HepG2 (cell line): ENCODE data around the gene SDK1. TPM values are rescaled to one million over a fixed set of nuclear protein-coding genes. Genes with fewer than 3 reads are reported as not detected.

Experiments
- ATAC-seq: fragments of 200-7000 bp; cut with Tn5 transposase; 3 replicates; pipeline ENCODE4 v1.9.1; 2020; ENCODE audit warnings: mild to moderate bottlenecking, moderate library complexity
- BruUV-seq: library from RNA; stranded (reverse); fragments of 400-500 nt; replicated peaks from 2 replicates; lab custom pipeline; 2021; lab: Mats Ljungman, UMichigan
- CTCF ChIA-PET: fragments of 300-600 bp; formaldehyde crosslinking; extraction: SDS; loops from one replicate; lab custom pipeline; 2021; ENCODE audit warnings: low total read pairs, inconsistent platforms, low intra/inter-chr PET ratio; lab: Yijun Ruan, JAX
- POLR2A ChIA-PET: fragments of 350-600 bp; sonication (Branson Sonifier 250); formaldehyde crosslinking; loops from one replicate; lab custom pipeline; 2020; ENCODE audit warnings: antibody characterized with exemption, inconsistent platforms; lab: Yijun Ruan, JAX
- DNase-seq: peaks from one replicate; pipeline ENCODE4 v3.0.0-alpha.2; 2015; ENCODE audit warnings: low spot score
- FAIRE-seq: peaks from 3 replicates; lab custom pipeline; 2011; peaks lifted over from hg19 to GRCh38; lab: Jason Lieb, UNC
- H2AFZ ChIP-seq: one replicate; pipeline ENCODE4 v1.6.1; 2011; ENCODE audit warnings: low read length, inconsistent platforms
- H3K27ac ChIP-seq: fragments of 300-600 bp; 3 replicates; pipeline ENCODE4 v1.8.0; 2011; ENCODE audit warnings: mixed run types, mild to moderate bottlenecking, mixed read lengths, low read length, inconsistent platforms; ENCODE audit not compliant: insufficient read depth; ENCODE audit errors: extremely low read length
- H3K27me3 ChIP-seq, 2 experiments: fragments of 200-600 bp in 1 of 2; 2 replicates in 1 of 2; 3 replicates in 1 of 2; pipeline versions ENCODE4 v1.6.0 to v1.8.0; 2011; ENCODE audit warnings: low read length in 2 of 2, mild to moderate bottlenecking in 2 of 2, moderate library complexity in 2 of 2, inconsistent platforms in 1 of 2; ENCODE audit not compliant: insufficient read depth in 2 of 2, control insufficient read depth in 1 of 2
- H3K36me3 ChIP-seq, 2 experiments: fragments of 200-600 bp in 1 of 2; replicated peaks in 1 of 2; 2 replicates in 1 of 2; 3 replicates in 1 of 2; pipeline versions ENCODE4 v1.5.1 to v1.8.0; 2011; ENCODE audit warnings: low read length in 2 of 2, inconsistent platforms in 1 of 2; ENCODE audit not compliant: insufficient read depth in 2 of 2, control insufficient read depth in 1 of 2
- H3K4me1 ChIP-seq: 2 replicates; pipeline ENCODE4 v1.5.1; 2012; ENCODE audit warnings: low read length, inconsistent platforms; ENCODE audit not compliant: insufficient read depth
- H3K4me2 ChIP-seq: 2 replicates; pipeline ENCODE4 v1.6.0; 2011; ENCODE audit warnings: low read depth, low read length, inconsistent platforms
- H3K4me3 ChIP-seq, 3 experiments: fragments of 200-600 bp in 1 of 3; sonication (generic), shearing (Covaris generic) in 1 of 3; replicated peaks in 1 of 3; 2 replicates each; pipeline ENCODE4 v1.5.1; 2011 to 2016; ENCODE audit warnings: low read length in 3 of 3, inconsistent platforms in 2 of 3, low read depth in 2 of 3, mild to moderate bottlenecking in 2 of 3, control low read depth in 1 of 3, mixed read lengths in 1 of 3; ENCODE audit not compliant: insufficient read depth in 1 of 3
- H3K79me2 ChIP-seq: one replicate; pipeline ENCODE4 v1.6.1; 2011; ENCODE audit warnings: low read length, inconsistent platforms; ENCODE audit not compliant: insufficient read depth
- H3K9ac ChIP-seq: 2 replicates; pipeline ENCODE4 v1.6.0; 2011; ENCODE audit warnings: mild to moderate bottlenecking, low read depth, low read length, inconsistent platforms; ENCODE audit not compliant: insufficient read depth
- H3K9me3 ChIP-seq: 2 replicates; pipeline ENCODE4 v1.5.1; 2012; ENCODE audit warnings: mild to moderate bottlenecking, low read length
- H4K20me1 ChIP-seq: 2 replicates; pipeline ENCODE4 v1.6.0; 2011; ENCODE audit warnings: inconsistent platforms, mild to moderate bottlenecking, low read length, moderate library complexity; ENCODE audit not compliant: insufficient read depth
- ARNTL ChIP-seq: sonication (generic); formaldehyde crosslinking; IDR thresholded peaks from 2 replicates; pipeline ENCODE4 v1.4.0; 2020; ENCODE audit warnings: mild to moderate bottlenecking, missing genetic modification reagents
- ATF3 ChIP-seq: sonication (generic); formaldehyde crosslinking; IDR thresholded peaks from 2 replicates; pipeline ENCODE4 v1.4.0; 2020; ENCODE audit warnings: missing genetic modification reagents
- CEBPG ChIP-seq: IDR thresholded peaks from 2 replicates; pipeline ENCODE4 v1.6.1; 2016
- FOXK2 ChIP-seq: fragments of 450-650 bp; IDR thresholded peaks from 2 replicates; pipeline ENCODE4 v1.6.1; 2016
- HCFC1 ChIP-seq: fragments of 150-350 bp; IDR thresholded peaks from 2 replicates; pipeline ENCODE4 v1.6.1; 2014; ENCODE audit warnings: low read depth, low read length
- MAFG ChIP-seq: sonication (generic); formaldehyde crosslinking; IDR thresholded peaks from 2 replicates; pipeline ENCODE4 v1.5.1; 2020; ENCODE audit warnings: mild to moderate bottlenecking, missing genetic modification reagents
- MEIS2 ChIP-seq: sonication (generic); formaldehyde crosslinking; IDR thresholded peaks from 2 replicates; pipeline ENCODE4 v1.9.0; 2021; ENCODE audit warnings: mild to moderate bottlenecking, missing genetic modification reagents
- PCBP1 ChIP-seq: fragments of 200-400 bp; formaldehyde crosslinking; IDR thresholded peaks from 2 replicates; pipeline ENCODE4 v1.6.1; 2017; ENCODE audit warnings: mild to moderate bottlenecking, low read depth, low read length, borderline replicate concordance
- RARA ChIP-seq: IDR thresholded peaks from 2 replicates; pipeline ENCODE4 v1.6.1; 2016; ENCODE audit warnings: missing genetic modification reagents, missing compliant biosample characterization
- REPIN1 ChIP-seq: sonication (generic); formaldehyde crosslinking; IDR thresholded peaks from 2 replicates; pipeline ENCODE4 v1.8.0; 2022; ENCODE audit warnings: missing genetic modification reagents, low read depth, mild to moderate bottlenecking, borderline replicate concordance
- RNF2 ChIP-seq: fragments of 450-650 bp; conservative IDR thresholded peaks from 2 replicates; pipeline ENCODE4 v1.6.1; 2016; ENCODE audit warnings: low read depth
- SIX4 ChIP-seq: sonication (generic); formaldehyde crosslinking; IDR thresholded peaks from 2 replicates; pipeline ENCODE4 v1.4.0; 2020; ENCODE audit warnings: missing genetic modification reagents
- THAP8 ChIP-seq: sonication (generic); formaldehyde crosslinking; IDR thresholded peaks from 2 replicates; pipeline ENCODE4 v1.5.1; 2020; ENCODE audit warnings: missing genetic modification reagents, mild to moderate bottlenecking, borderline replicate concordance
- ZNF207 ChIP-seq: fragments of 450-650 bp; IDR thresholded peaks from 2 replicates; pipeline ENCODE4 v1.6.1; 2016; ENCODE audit warnings: antibody characterized with exemption, borderline replicate concordance
- ZNF460 ChIP-seq: sonication (generic); formaldehyde crosslinking; IDR thresholded peaks from 2 replicates; pipeline ENCODE4 v1.5.1; 2020; ENCODE audit warnings: missing genetic modification reagents, mild to moderate bottlenecking, borderline replicate concordance
- ZNF616 ChIP-seq: sonication (generic); formaldehyde crosslinking; IDR thresholded peaks from 2 replicates; pipeline ENCODE4 v1.5.0; 2020; ENCODE audit warnings: low read depth, mild to moderate bottlenecking, missing genetic modification reagents
- ZSCAN25 ChIP-seq: sonication (generic); formaldehyde crosslinking; IDR thresholded peaks from 2 replicates; pipeline ENCODE4 v1.8.0; 2022; ENCODE audit warnings: mild to moderate bottlenecking, missing genetic modification reagents
- WGBS: methylation state at CpG from one replicate; pipeline ENCODE4 v1.1.6; 2017; ENCODE audit warnings: low lambda C conversion rate; 5-methylcytosine and 5-hydroxymethylcytosine counted together
- in situ Hi-C: cut with HindIII; loops from 2 replicates; pipeline ENCODE4 v1.10.0; 2017; ENCODE audit warnings: low pct_unique_long_range_greater_than_20kb; ENCODE audit not compliant: extremely low pct_ligation_motif_present
- intact Hi-C: fragments of 100-400 bp; cut with micrococcal nuclease; formaldehyde crosslinking; loops from one replicate; pipeline ENCODE4 v1.10.0; 2022; ENCODE audit not compliant: unreplicated experiment
- polyA plus RNA-seq, 8 experiments: library from polyadenylated mRNA; depleted of rRNA in 3 of 8; stranded (reverse) in 7 of 8; unstranded in 1 of 8; fragments of >200 nt; fragmentation: Illumina TruSeq in 4 of 8; extraction: Trizol in 4 of 8; gene quantifications; 2 replicates each; pipeline versions ENCODE4 v1.2.1 to v1.2.3, GENCODE V29; 2011 to 2016; ENCODE audit warnings: low read depth in 4 of 8, missing spikeins in 1 of 8, mixed read lengths in 1 of 8; ENCODE audit not compliant: insufficient read depth in 1 of 8
- total RNA-seq, 5 experiments: library from RNA; depleted of rRNA; stranded (reverse); fragments of >200 nt; fragmentation: Illumina TruSeq; extraction: Trizol; gene quantifications; 2 replicates each; pipeline ENCODE4 v1.2.3, GENCODE V29; 2016; ENCODE audit warnings: low read depth in 1 of 5
- TF ChIP-seq, protein P1 (sequence below): sonication (generic); formaldehyde crosslinking; conservative IDR thresholded peaks from 2 replicates; pipeline ENCODE4 v1.8.0; 2022; ENCODE audit warnings: low read depth, missing genetic modification reagents

The SDK1 gene
- total and polyA plus RNA-seq, 2 of the 13 experiments (the other 11 are each of a cell fraction or from before 2014, with no cell fraction given): 0.35 to 2.4 TPM

DNA sequence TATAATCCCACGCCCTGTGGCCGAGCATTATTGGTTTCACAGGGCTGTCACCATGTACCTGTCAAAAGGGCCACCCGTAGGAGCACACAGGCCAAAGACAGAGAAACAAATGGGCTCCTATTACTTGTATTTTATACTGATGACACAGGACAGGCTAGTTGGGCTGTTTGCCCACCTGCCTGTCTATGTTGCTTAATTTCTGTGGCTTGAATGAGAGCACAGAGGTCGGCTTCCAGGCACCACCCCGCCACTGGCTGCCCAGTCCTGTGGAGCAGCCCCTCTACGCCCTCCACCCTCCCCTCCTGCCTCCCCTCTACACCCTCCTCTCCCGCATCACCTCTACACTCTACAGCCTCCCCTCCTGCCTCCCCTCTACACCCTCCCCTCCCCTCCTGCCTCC lies 652.9 kb downstream of the SDK1 start:
- POLR2A ChIA-PET: no interaction called here
- H4K20me1 ChIP-seq: no peaks in the 10 kb centered on the region
- DNase-seq (peak; percentile 62), ATAC-seq (peak; percentile 74), FAIRE-seq (no peak)
- in situ Hi-C loops (no loop called here), intact Hi-C loops (no loop called here)
- peaks cover 47% of the 10 kb centered on the region for H3K4me1 ChIP-seq
- BruUV-seq: no TSS peak
- no peak overlapping the region for H3K4me3 ChIP-seq
- H3K27me3 ChIP-seq: no peaks in the 10 kb centered on the region
- H3K9ac ChIP-seq: no peak overlapping the region
- no peaks in the 10 kb centered on the region for H3K9me3 ChIP-seq
- no peak overlapping the region for H2AFZ ChIP-seq
- peak overlapping the region; percentile 46 for H3K27ac ChIP-seq
- CTCF ChIA-PET: no interaction called here
- H3K36me3 ChIP-seq: peaks cover 0 to 3% of the 10 kb centered on the region in 2 experiments; a peak in 2 of 5 replicates
- 0 out of 2 replicates have a peak overlapping the region, but pooled peaks have one; percentile 12 for H3K4me2 ChIP-seq
- 67% methylated on average over 7 of the region's 7 CpGs for WGBS
- no peaks in the 10 kb centered on the region for H3K79me2 ChIP-seq
- TF ChIP-seq RARA (CRISPR knock-in tag): 0 out of 2 replicates have a peak, but pooled peaks have one; percentile 12
- TF ChIP-seq MEIS2 (CRISPR knock-in tag): no peak
- TF ChIP-seq RNF2: no peak
- peak; percentile 72 for TF ChIP-seq CEBPG (CRISPR knock-in tag)
- no peak for TF ChIP-seq THAP8 (CRISPR knock-in tag)
- no peak for TF ChIP-seq ZNF207
- peak; percentile 67 for TF ChIP-seq ZSCAN25 (CRISPR knock-in tag)
- TF ChIP-seq HCFC1: no peak
- TF ChIP-seq ZNF460 (CRISPR knock-in tag): no peak
- TF ChIP-seq ARNTL: no peak
- TF ChIP-seq, protein P1, sequence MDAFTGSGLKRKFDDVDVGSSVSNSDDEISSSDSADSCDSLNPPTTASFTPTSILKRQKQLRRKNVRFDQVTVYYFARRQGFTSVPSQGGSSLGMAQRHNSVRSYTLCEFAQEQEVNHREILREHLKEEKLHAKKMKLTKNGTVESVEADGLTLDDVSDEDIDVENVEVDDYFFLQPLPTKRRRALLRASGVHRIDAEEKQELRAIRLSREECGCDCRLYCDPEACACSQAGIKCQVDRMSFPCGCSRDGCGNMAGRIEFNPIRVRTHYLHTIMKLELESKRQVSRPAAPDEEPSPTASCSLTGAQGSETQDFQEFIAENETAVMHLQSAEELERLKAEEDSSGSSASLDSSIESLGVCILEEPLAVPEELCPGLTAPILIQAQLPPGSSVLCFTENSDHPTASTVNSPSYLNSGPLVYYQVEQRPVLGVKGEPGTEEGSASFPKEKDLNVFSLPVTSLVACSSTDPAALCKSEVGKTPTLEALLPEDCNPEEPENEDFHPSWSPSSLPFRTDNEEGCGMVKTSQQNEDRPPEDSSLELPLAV (CRISPR knock-in tag): no peak
- no peak for TF ChIP-seq ATF3 (CRISPR knock-in tag)
- TF ChIP-seq MAFG (CRISPR knock-in tag): no peak
- TF ChIP-seq ZNF616 (CRISPR knock-in tag): no peak
- no peak for TF ChIP-seq REPIN1 (CRISPR knock-in tag)
- no peak for TF ChIP-seq SIX4 (CRISPR knock-in tag)
- no peak for TF ChIP-seq PCBP1
- TF ChIP-seq FOXK2: no peak
